ENCODE results near the gene NAB1. TPM values are rescaled to one million over a fixed set of nuclear protein-coding genes. Genes with fewer than 3 reads are reported as not detected.

Gene NAB1
- total RNA-seq, 1 experiment from 2014 or later, result 52.1 TPM

- Mint-ChIP-seq H3K36me3 (ENCODE audit: insufficient read depth, unreplicated experiment) (no peaks in the 10 kb centered on the region), H3K9me3 (ENCODE audit: low read depth, unreplicated experiment) (no peaks in the 10 kb centered on the region), H3K27ac (ENCODE audit: unreplicated experiment) (peak overlapping the region; percentile 6), H3K4me1 (ENCODE audit: low read depth, unreplicated experiment) (peaks cover 47% of the 10 kb centered on the region), H3K27me3 (ENCODE audit: unreplicated experiment) (no peaks in the 10 kb centered on the region), H3K4me3 (ENCODE audit: low read depth, unreplicated experiment) (no peak overlapping the region)
- CTCF ChIA-PET, result interaction anchor here (0.6 to 1.0 kb wide), 2 partner anchors 52 to 827 kb away, joined by 3 read pairs; no protein-coding TSS in a partner anchor
- TF ChIP-seq, protein P1, sequence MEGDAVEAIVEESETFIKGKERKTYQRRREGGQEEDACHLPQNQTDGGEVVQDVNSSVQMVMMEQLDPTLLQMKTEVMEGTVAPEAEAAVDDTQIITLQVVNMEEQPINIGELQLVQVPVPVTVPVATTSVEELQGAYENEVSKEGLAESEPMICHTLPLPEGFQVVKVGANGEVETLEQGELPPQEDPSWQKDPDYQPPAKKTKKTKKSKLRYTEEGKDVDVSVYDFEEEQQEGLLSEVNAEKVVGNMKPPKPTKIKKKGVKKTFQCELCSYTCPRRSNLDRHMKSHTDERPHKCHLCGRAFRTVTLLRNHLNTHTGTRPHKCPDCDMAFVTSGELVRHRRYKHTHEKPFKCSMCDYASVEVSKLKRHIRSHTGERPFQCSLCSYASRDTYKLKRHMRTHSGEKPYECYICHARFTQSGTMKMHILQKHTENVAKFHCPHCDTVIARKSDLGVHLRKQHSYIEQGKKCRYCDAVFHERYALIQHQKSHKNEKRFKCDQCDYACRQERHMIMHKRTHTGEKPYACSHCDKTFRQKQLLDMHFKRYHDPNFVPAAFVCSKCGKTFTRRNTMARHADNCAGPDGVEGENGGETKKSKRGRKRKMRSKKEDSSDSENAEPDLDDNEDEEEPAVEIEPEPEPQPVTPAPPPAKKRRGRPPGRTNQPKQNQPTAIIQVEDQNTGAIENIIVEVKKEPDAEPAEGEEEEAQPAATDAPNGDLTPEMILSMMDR (IDR thresholded peaks at IDR 0.05; ENCODE audit: unreplicated experiment), result no peak
- intact Hi-C loops (cut with micrococcal nuclease; ENCODE audit: unreplicated experiment), result no loop called here
- no peak for DNase-seq
- BruUV-seq (replicated peaks), result no TSS peak
Measured at GRCh38 chr2:190716176-190716807, 67.4 kb downstream of the NAB1 start.

- no peak overlapping the region for H3K4me3 Mint-ChIP-seq (ENCODE audit: low read depth, unreplicated experiment)
- H3K27me3 Mint-ChIP-seq (ENCODE audit: unreplicated experiment), result no peaks in the 10 kb centered on the region
- peaks cover 51% of the 10 kb centered on the region for H3K4me1 Mint-ChIP-seq (ENCODE audit: low read depth, unreplicated experiment)
- DNase-seq, result no peak
- H3K9me3 Mint-ChIP-seq (ENCODE audit: low read depth, unreplicated experiment), result no peaks in the 10 kb centered on the region
- CTCF ChIA-PET, result interaction anchor here (0.6 kb wide), 1 partner anchor 1057 kb away, joined by 3 read pairs; no protein-coding TSS in a partner anchor
- TF ChIP-seq, protein P1 (IDR thresholded peaks at IDR 0.05; ENCODE audit: unreplicated experiment), result no peak
- no peaks in the 10 kb centered on the region for H3K36me3 Mint-ChIP-seq (ENCODE audit: insufficient read depth, unreplicated experiment)
- no TSS peak for BruUV-seq (replicated peaks)
- no peak overlapping the region for H3K27ac Mint-ChIP-seq (ENCODE audit: unreplicated experiment)
- intact Hi-C loops (cut with micrococcal nuclease; ENCODE audit: unreplicated experiment), result no loop called here
Measured at GRCh38 chr2:190717306-190717705, 68.4 kb downstream of the NAB1 start.

DNA sequence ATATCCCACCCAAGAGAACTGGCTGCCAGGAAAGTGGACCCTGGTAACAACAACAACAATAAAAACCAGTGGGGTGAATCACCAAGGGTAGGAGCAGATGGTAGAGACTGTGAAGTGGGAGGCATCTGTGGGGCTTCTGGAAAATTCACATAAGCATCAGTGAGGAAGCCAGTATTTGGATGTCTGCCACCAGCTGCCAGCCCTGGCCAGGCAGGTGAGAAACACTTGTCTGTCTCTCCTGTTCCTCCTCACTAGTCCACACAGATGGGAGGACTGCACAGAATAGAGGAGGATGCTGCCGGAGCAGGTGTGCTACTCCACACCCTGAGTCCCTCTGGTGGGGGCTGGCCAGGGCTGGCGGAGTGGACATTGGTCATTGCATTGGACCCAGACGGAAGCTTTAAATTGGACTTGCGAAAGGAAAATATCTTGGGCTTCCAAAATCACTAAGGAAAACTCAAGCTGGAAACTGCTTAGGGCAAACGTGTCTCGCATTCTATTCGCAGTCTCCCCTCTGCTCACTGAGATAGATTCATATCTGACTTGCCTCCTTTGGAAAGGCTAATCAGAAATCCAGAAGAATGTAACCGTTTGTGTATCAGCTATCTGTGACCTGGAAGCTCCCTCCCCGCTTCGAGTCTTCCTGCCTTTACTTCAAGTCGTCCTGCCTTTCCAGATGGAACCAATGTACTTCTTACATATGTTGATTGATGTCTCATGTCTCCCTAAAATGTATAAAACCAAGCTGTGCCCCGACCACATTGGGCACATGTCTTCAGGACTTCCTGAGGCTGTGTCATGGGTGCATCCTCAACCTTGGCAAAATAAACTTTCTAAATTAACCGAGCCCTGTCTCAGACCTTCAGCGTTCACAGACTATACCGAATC, 69.1 kb downstream of the NAB1 start:
- H3K27ac Mint-ChIP-seq (ENCODE audit: unreplicated experiment), result peak overlapping the region; percentile 33
- intact Hi-C loops (cut with micrococcal nuclease; ENCODE audit: unreplicated experiment), result no loop called here
- no peaks in the 10 kb centered on the region for H3K27me3 Mint-ChIP-seq (ENCODE audit: unreplicated experiment)
- peak overlapping the region; percentile 11 for H3K4me3 Mint-ChIP-seq (ENCODE audit: low read depth, unreplicated experiment)
- CTCF ChIA-PET, result interaction anchor here (0.5 to 0.6 kb wide), 2 partner anchors 31 to 1058 kb away, joined by 3 to 4 read pairs; no protein-coding TSS in a partner anchor
- no peaks in the 10 kb centered on the region for H3K9me3 Mint-ChIP-seq (ENCODE audit: low read depth, unreplicated experiment)
- H3K4me1 Mint-ChIP-seq (ENCODE audit: low read depth, unreplicated experiment), result peaks cover 52% of the 10 kb centered on the region
- BruUV-seq (replicated peaks), result no TSS peak
- no peak for DNase-seq
- TF ChIP-seq, protein P1 (IDR thresholded peaks at IDR 0.05; ENCODE audit: unreplicated experiment), result no peak
- no peaks in the 10 kb centered on the region for H3K36me3 Mint-ChIP-seq (ENCODE audit: insufficient read depth, unreplicated experiment)

DNA sequence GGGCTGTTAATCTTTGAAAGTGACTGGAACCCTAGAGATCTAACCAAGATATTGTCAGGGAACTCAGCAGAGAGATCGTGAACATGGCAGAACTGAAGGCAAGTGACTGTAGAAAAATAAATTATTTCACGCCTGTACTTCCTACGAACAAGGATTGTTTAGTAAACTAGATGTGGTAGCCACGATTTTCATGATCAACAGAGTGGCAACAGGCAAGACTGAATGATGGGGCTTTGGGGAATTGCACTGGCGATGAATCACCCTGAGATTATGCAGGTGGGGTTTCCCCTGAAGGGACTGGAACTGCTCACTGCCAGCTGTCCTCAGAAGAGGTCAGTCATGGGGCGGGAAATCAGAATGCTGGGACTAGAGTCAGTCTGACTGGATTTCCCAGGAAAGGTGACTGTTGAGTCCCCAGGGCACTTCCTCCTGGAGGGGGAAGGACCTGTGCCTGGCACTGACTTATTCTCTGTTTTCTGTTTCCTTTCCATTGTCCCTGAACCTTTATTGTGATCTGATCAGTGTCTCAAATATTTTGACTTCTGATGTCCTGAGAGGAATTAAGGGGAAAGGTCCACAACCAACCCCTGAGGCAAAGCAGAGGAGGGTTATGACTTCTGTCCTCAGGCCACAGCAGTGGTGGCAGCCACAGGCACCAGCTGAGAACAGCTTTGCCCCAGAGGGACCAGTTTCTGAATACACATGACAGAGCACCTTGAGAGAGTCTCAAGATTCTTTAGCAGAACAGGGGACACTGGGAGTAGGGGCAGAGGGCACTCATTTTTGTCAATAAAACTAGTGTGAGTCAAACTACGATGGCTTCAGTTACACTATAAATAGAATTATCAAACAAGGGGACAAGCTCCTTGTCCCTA, 70.0 kb downstream of the NAB1 start:
- no peaks in the 10 kb centered on the region for H3K27me3 Mint-ChIP-seq (ENCODE audit: unreplicated experiment)
- BruUV-seq (replicated peaks), result no TSS peak
- intact Hi-C loops (cut with micrococcal nuclease; ENCODE audit: unreplicated experiment), result no loop called here
- CTCF ChIA-PET, result interaction anchor here (0.7 to 1.2 kb wide), 2 partner anchors 41 to 57 kb away, joined by 3 to 4 read pairs; no protein-coding TSS in a partner anchor
- peak; percentile 89 for DNase-seq
- no peaks in the 10 kb centered on the region for H3K9me3 Mint-ChIP-seq (ENCODE audit: low read depth, unreplicated experiment)
- H3K4me3 Mint-ChIP-seq (ENCODE audit: low read depth, unreplicated experiment), result peak overlapping the region; percentile 11
- peak overlapping the region; percentile 33 for H3K27ac Mint-ChIP-seq (ENCODE audit: unreplicated experiment)
- H3K36me3 Mint-ChIP-seq (ENCODE audit: insufficient read depth, unreplicated experiment), result no peaks in the 10 kb centered on the region
- TF ChIP-seq, protein P1 (IDR thresholded peaks at IDR 0.05; ENCODE audit: unreplicated experiment), result no peak
- H3K4me1 Mint-ChIP-seq (ENCODE audit: low read depth, unreplicated experiment), result peaks cover 52% of the 10 kb centered on the region
